ENCODE results near the gene ROBO2. TPM values are rescaled to one million over a fixed set of nuclear protein-coding genes. Genes with fewer than 3 reads are reported as not detected.

The ROBO2 gene
- total RNA-seq, 1 donor from 2014 or later: 2.9 TPM

GRCh38 chr3:77146004-77146403 is 106.1 kb downstream of the ROBO2 start:
- intact Hi-C loops (cut with DNase I): no loop called here
- no peak for TF ChIP-seq CTCF (IDR thresholded peaks at IDR 0.05)
- DNase-seq (ENCODE audit: low spot score in 2 of 2): no peak
- H3K4me3 ChIP-seq: no peak overlapping the region
- no peak overlapping the region for H3K27ac ChIP-seq
- H3K27me3 ChIP-seq: no peaks in the 10 kb centered on the region
- H3K4me1 ChIP-seq: no peaks in the 10 kb centered on the region
- no peaks in the 10 kb centered on the region for H3K9me3 ChIP-seq
- H3K36me3 ChIP-seq: no peaks in the 10 kb centered on the region

GRCh38 chr3:77147836-77148578 is 108.1 kb downstream of the ROBO2 start:
- TF ChIP-seq CTCF (IDR thresholded peaks at IDR 0.05): no peak
- H3K36me3 ChIP-seq: no peaks in the 10 kb centered on the region
- intact Hi-C loops (cut with DNase I): no loop called here
- no peaks in the 10 kb centered on the region for H3K9me3 ChIP-seq
- H3K27me3 ChIP-seq: no peaks in the 10 kb centered on the region
- no peak for DNase-seq (ENCODE audit: low spot score in 2 of 2)
- H3K27ac ChIP-seq: no peak overlapping the region
- H3K4me3 ChIP-seq: no peak overlapping the region
- no peaks in the 10 kb centered on the region for H3K4me1 ChIP-seq

- no peaks in the 10 kb centered on the region for H3K4me1 ChIP-seq
- no peaks in the 10 kb centered on the region for H3K27me3 ChIP-seq
Measured at GRCh38 chr3:77149382-77149781, 109.5 kb downstream of the ROBO2 start.

GRCh38 chr3:77150028-77150427 is 110.1 kb downstream of the ROBO2 start:
- H3K27ac ChIP-seq: no peak overlapping the region
- no peaks in the 10 kb centered on the region for H3K9me3 ChIP-seq
- H3K4me1 ChIP-seq: no peaks in the 10 kb centered on the region
- H3K27me3 ChIP-seq: no peaks in the 10 kb centered on the region
- no peaks in the 10 kb centered on the region for H3K36me3 ChIP-seq
- TF ChIP-seq CTCF (IDR thresholded peaks at IDR 0.05): no peak
- intact Hi-C loops (cut with DNase I): no loop called here
- H3K4me3 ChIP-seq: no peak overlapping the region
- no peak for DNase-seq (ENCODE audit: low spot score in 2 of 2)

More at GRCh38 chr3:77149382-77149781, 109.5 kb downstream of the ROBO2 start:
- intact Hi-C loops (cut with DNase I): no loop called here
- H3K27ac ChIP-seq: no peak overlapping the region
- no peaks in the 10 kb centered on the region for H3K36me3 ChIP-seq
- TF ChIP-seq CTCF (IDR thresholded peaks at IDR 0.05): no peak
- no peak for DNase-seq (ENCODE audit: low spot score in 2 of 2)
- H3K9me3 ChIP-seq: no peaks in the 10 kb centered on the region
- H3K4me3 ChIP-seq: no peak overlapping the region

- no peak for TF ChIP-seq CTCF (IDR thresholded peaks at IDR 0.05)
- no peaks in the 10 kb centered on the region for H3K9me3 ChIP-seq
- DNase-seq (ENCODE audit: low spot score in 2 of 2): no peak
- no peaks in the 10 kb centered on the region for H3K4me1 ChIP-seq
- no peak overlapping the region for H3K27ac ChIP-seq
- no peaks in the 10 kb centered on the region for H3K27me3 ChIP-seq
- no peaks in the 10 kb centered on the region for H3K36me3 ChIP-seq
- intact Hi-C loops (cut with DNase I): no loop called here
- no peak overlapping the region for H3K4me3 ChIP-seq
Measured at GRCh38 chr3:77150759-77151158, 110.9 kb downstream of the ROBO2 start.

Measured in ascending aorta (tissue), 2 donors.